Stomach smooth muscle (tissue), 2 donors: ENCODE data around the gene COL20A1.

ENCODE experiments used
- H3K27ac ChIP-seq: one replicate; pipeline ENCODE4 v1.7.0; 2013; ENCODE audit warnings: mild to moderate bottlenecking, low read length, inconsistent platforms
- H3K27me3 ChIP-seq, 2 donors: one replicate each; pipeline ENCODE4 v1.7.0; 2013; ENCODE audit warnings: low read length in 2 of 2; ENCODE audit not compliant: insufficient read depth in 2 of 2, control insufficient read depth in 1 of 2
- H3K36me3 ChIP-seq, 2 donors: one replicate each; pipeline ENCODE4 v1.7.0; 2013; ENCODE audit warnings: low read length in 2 of 2; ENCODE audit not compliant: control insufficient read depth in 2 of 2, insufficient read depth in 2 of 2
- H3K4me1 ChIP-seq: one replicate; pipeline ENCODE4 v1.7.0; 2013; ENCODE audit warnings: low read length; ENCODE audit not compliant: control insufficient read depth, insufficient read depth
- H3K4me3 ChIP-seq, 2 donors: one replicate each; pipeline ENCODE4 v1.7.0; 2013; ENCODE audit warnings: low read length in 2 of 2
- H3K9ac ChIP-seq, 2 donors: one replicate each; pipeline ENCODE4 v1.7.0; 2013; ENCODE audit warnings: low read length in 2 of 2, mild to moderate bottlenecking in 1 of 2
- H3K9me3 ChIP-seq, 2 donors: one replicate each; pipeline ENCODE4 v1.7.0; 2013; ENCODE audit warnings: low read length in 2 of 2; ENCODE audit not compliant: control insufficient read depth in 2 of 2
- donor health status: healthy.
- donor health status: Pancreatic carcinoma.

COL20A1 gene

GRCh38 chr20:63317601-63318291 is 24.8 kb downstream of the COL20A1 start:
- peaks cover 4% of the 10 kb centered on the region in 2 donors for H3K27me3 ChIP-seq
- no peak overlapping the region for H3K9ac ChIP-seq
- no peak overlapping the region for H3K4me3 ChIP-seq
- no peaks in the 10 kb centered on the region for H3K9me3 ChIP-seq
- H3K27ac ChIP-seq, result no peak overlapping the region
- H3K36me3 ChIP-seq, result no peaks in the 10 kb centered on the region
- peaks cover 6% of the 10 kb centered on the region for H3K4me1 ChIP-seq

- Histone ChIP-seq H3K4me1 (peaks cover 5% of the 10 kb centered on the region), H3K9ac (no peak overlapping the region), H3K27me3 (peaks cover 5 to 6% of the 10 kb centered on the region in 2 donors), H3K27ac (no peak overlapping the region), H3K9me3 (no peaks in the 10 kb centered on the region), H3K36me3 (no peaks in the 10 kb centered on the region), H3K4me3 (no peak overlapping the region)
Observed at GRCh38 chr20:63318391-63319163, 25.6 kb downstream of the COL20A1 start.

GRCh38 chr20:63319164-63320040 is 26.4 kb downstream of the COL20A1 start:
- peaks cover 5 to 6% of the 10 kb centered on the region in 2 donors for H3K27me3 ChIP-seq

GRCh38 chr20:63320041-63320511 is 27.1 kb downstream of the COL20A1 start:
- Histone ChIP-seq H3K9me3 (no peaks in the 10 kb centered on the region), H3K36me3 (no peaks in the 10 kb centered on the region), H3K4me1 (peaks cover 5% of the 10 kb centered on the region), H3K27me3 (peaks cover 5 to 6% of the 10 kb centered on the region in 2 donors), H3K27ac (no peak overlapping the region), H3K9ac (no peak overlapping the region), H3K4me3 (no peak overlapping the region)

More at GRCh38 chr20:63319164-63320040, 26.4 kb downstream of the COL20A1 start:
- Histone ChIP-seq H3K4me1 (peaks cover 5% of the 10 kb centered on the region), H3K9ac (no peak overlapping the region), H3K9me3 (no peaks in the 10 kb centered on the region), H3K36me3 (no peaks in the 10 kb centered on the region), H3K4me3 (no peak overlapping the region), H3K27ac (no peak overlapping the region)

- Histone ChIP-seq H3K4me3 (no peak overlapping the region), H3K4me1 (peaks cover 5% of the 10 kb centered on the region), H3K9ac (no peak overlapping the region), H3K27ac (no peak overlapping the region), H3K9me3 (no peaks in the 10 kb centered on the region), H3K27me3 (peaks cover 5 to 6% of the 10 kb centered on the region in 2 donors), H3K36me3 (no peaks in the 10 kb centered on the region)
Observed at GRCh38 chr20:63320616-63321147, 27.7 kb downstream of the COL20A1 start.

- Histone ChIP-seq H3K36me3 (no peaks in the 10 kb centered on the region), H3K4me3 (no peak overlapping the region), H3K4me1 (peaks cover 5% of the 10 kb centered on the region), H3K27me3 (peaks cover 6 to 9% of the 10 kb centered on the region in 2 donors), H3K27ac (no peak overlapping the region), H3K9ac (no peak overlapping the region), H3K9me3 (no peaks in the 10 kb centered on the region)
Observed at GRCh38 chr20:63321148-63321831, 28.3 kb downstream of the COL20A1 start.

- Histone ChIP-seq H3K9ac (no peak overlapping the region), H3K9me3 (no peaks in the 10 kb centered on the region)
Observed at GRCh38 chr20:63322146-63322932, 29.4 kb downstream of the COL20A1 start.

GRCh38 chr20:63322933-63323273 is 29.9 kb downstream of the COL20A1 start:
- peaks cover 5% of the 10 kb centered on the region for H3K4me1 ChIP-seq
- no peak overlapping the region for H3K4me3 ChIP-seq
- no peak overlapping the region for H3K27ac ChIP-seq
- H3K27me3 ChIP-seq, result peaks cover 6 to 9% of the 10 kb centered on the region in 2 donors
- H3K36me3 ChIP-seq, result no peaks in the 10 kb centered on the region
- no peak overlapping the region for H3K9ac ChIP-seq
- no peaks in the 10 kb centered on the region for H3K9me3 ChIP-seq

More at GRCh38 chr20:63322146-63322932, 29.4 kb downstream of the COL20A1 start:
- no peak overlapping the region for H3K27ac ChIP-seq
- no peak overlapping the region for H3K4me3 ChIP-seq
- no peaks in the 10 kb centered on the region for H3K36me3 ChIP-seq
- H3K4me1 ChIP-seq, result peaks cover 5% of the 10 kb centered on the region
- peaks cover 6 to 9% of the 10 kb centered on the region in 2 donors for H3K27me3 ChIP-seq

- Histone ChIP-seq H3K27ac (no peak overlapping the region), H3K9me3 (no peaks in the 10 kb centered on the region), H3K36me3 (no peaks in the 10 kb centered on the region), H3K9ac (no peak overlapping the region), H3K27me3 (peaks cover 6 to 14% of the 10 kb centered on the region in 2 donors), H3K4me1 (peaks cover 5% of the 10 kb centered on the region), H3K4me3 (no peak overlapping the region)
Observed at GRCh38 chr20:63323357-63323981, 30.5 kb downstream of the COL20A1 start.
